Kidney epithelial cell (primary cell): ENCODE measurements around the gene VAV2. TPM values are rescaled to one million over a fixed set of nuclear protein-coding genes. Genes with fewer than 3 reads are reported as not detected.

Experiments
- DNase-seq: peaks from one replicate; pipeline ENCODE4 v3.0.0-alpha.2; 2010; ENCODE audit warnings: low read depth
- H3K27me3 ChIP-seq: 2 replicates; pipeline ENCODE4 v1.6.0; 2011; ENCODE audit warnings: low read length; ENCODE audit not compliant: control insufficient read depth, insufficient read depth
- H3K36me3 ChIP-seq: 2 replicates; pipeline ENCODE4 v1.5.1; 2011; ENCODE audit warnings: low read length; ENCODE audit not compliant: control insufficient read depth, insufficient read depth
- H3K4me3 ChIP-seq: 2 replicates; pipeline ENCODE4 v1.5.1; 2011; ENCODE audit warnings: low read depth, mild to moderate bottlenecking, control low read depth, low read length
- total RNA-seq: library from RNA; depleted of rRNA; stranded (reverse); fragments of >200 nt; gene quantifications from 2 replicates; pipeline ENCODE4 v1.2.3, GENCODE V29; 2015
- TF ChIP-seq, protein P1 (sequence below): IDR thresholded peaks from 2 replicates; pipeline ENCODE4 v1.5.1; 2011; ENCODE audit warnings: mild to moderate bottlenecking, moderate library complexity, low read length, control low read depth, inconsistent platforms; ENCODE audit not compliant: insufficient read depth, poor library complexity, severe bottlenecking

The VAV2 gene
- total RNA-seq, 1 donor from 2014 or later: 37.8 TPM

DNA sequence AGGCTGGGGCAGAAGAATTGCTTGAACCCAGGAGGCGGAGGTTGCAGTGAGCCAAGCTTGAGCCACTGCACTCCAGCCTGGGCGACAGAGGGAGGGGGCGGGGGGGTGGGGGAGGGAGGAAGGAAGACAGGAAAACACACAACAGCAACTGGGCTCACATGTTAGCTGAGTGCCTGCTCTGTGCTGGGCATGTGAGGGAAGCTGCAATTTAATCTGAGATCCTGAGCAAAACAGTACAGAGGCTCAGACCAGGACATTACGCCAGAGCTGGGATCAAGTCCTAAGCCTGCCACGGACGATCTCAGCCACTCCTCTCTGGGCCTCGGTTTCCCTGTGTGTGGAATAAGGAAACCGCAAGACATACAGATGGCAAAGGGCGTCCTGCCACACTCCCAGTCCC lies 119.1 kb downstream of the VAV2 start:
- TF ChIP-seq, protein P1, sequence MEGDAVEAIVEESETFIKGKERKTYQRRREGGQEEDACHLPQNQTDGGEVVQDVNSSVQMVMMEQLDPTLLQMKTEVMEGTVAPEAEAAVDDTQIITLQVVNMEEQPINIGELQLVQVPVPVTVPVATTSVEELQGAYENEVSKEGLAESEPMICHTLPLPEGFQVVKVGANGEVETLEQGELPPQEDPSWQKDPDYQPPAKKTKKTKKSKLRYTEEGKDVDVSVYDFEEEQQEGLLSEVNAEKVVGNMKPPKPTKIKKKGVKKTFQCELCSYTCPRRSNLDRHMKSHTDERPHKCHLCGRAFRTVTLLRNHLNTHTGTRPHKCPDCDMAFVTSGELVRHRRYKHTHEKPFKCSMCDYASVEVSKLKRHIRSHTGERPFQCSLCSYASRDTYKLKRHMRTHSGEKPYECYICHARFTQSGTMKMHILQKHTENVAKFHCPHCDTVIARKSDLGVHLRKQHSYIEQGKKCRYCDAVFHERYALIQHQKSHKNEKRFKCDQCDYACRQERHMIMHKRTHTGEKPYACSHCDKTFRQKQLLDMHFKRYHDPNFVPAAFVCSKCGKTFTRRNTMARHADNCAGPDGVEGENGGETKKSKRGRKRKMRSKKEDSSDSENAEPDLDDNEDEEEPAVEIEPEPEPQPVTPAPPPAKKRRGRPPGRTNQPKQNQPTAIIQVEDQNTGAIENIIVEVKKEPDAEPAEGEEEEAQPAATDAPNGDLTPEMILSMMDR: no peak
- Histone ChIP-seq H3K4me3 (no peak overlapping the region), H3K36me3 (no peaks in the 10 kb centered on the region), H3K27me3 (no peaks in the 10 kb centered on the region)
- no peak for DNase-seq

DNA sequence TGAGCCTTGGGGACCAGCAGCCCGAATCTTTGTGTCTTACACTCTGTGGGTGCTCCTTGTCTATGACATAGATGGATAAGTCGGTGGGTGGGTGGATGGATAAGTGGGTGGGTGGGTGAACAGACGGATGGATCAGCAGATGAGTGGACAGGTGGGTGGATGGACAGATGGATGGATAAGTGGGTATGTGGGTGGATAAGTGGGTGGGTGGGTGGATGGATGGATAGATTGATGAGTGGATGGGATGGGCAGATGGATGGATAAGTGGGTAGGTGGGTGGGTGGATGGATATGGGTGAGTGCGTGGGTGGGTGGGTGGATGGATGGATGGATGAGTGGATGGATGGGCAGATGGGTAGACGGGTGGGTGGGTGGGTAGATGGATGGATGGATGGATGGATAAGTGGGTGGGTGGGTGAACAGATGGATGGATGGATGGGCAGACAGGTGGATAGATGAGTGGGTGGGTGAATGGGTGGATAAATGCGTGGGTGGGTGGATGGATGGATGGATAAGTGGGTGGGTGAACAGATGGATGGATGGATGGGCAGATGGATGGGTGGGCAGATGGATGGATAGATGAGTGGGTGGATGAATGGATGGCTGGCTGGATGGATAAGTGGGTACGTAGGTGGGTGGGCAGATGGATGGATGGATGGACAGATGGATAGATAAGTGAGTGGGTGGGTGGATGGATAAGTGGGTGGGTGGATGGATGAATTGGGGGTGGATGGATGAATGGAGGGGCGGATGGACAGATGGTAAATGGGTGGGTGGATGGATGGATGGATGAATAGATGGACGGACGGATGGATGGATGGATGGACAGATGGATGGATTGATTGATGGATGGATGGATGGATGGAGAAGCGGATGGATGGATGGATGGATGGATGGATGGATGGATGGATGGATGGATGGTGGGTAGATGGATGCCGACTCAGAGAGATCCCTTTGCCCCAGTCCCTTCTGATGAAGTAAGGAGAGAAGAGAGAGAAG lies 121.2 kb downstream of the VAV2 start:
- Histone ChIP-seq H3K27me3 (no peaks in the 10 kb centered on the region), H3K4me3 (no peak overlapping the region), H3K36me3 (no peaks in the 10 kb centered on the region)
- no peak for DNase-seq
- TF ChIP-seq, protein P1: no peak

DNA sequence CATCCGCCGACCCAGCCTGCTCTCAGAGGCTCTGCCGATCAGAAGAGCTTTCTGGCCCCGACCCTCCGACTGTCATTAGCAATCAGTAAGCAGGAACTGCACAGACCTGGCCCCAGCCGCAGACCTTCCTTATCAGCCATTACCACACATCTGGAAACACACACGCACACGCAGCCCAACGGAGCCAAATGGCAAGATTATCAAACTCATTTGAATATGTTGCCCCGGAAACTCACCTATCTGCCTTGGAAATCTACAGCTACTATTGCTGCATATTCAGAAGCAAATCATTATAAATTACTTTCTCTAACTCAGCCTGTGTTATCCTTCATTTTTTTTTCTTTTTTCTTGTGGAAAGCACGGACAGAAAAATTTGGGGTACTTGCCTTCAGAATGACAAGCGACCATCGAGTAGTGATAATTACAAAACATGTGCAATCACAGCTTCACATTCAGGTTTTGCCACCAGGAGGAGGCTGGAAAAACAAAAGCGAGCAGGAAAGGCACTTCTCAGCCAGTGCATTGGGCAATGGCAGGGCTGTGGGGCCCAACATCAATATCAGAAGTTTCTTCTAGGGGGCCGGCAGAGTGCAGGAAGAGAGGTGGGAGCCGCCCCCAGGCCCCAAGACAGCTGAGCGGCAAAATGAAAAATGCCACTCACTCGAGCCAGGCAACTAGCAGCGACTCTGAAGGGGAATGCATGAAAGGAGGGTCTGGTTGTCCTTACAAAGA lies 122.3 kb downstream of the VAV2 start:
- DNase-seq: no peak
- TF ChIP-seq, protein P1: no peak
- no peaks in the 10 kb centered on the region for H3K36me3 ChIP-seq
- no peak overlapping the region for H3K4me3 ChIP-seq
- no peaks in the 10 kb centered on the region for H3K27me3 ChIP-seq

DNA sequence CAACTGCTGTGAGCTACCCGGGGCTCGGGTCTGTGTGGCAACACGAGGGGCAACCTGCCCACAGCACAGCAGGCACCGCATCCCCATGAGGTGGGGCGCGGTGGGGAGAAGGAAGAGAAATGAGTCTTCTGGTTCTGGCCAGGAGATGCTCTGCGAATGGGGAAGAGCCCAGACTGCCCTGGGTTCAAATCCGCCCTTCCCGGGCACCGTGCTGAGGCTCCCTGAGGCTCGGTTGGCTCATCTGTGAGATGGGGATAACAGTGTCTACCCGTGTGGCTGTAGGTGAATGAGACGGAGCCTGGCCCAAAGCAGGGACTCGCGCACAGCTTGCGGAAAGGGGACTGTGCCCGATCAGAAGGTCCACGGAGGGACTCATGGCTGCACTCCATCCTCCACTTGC lies 123.9 kb downstream of the VAV2 start:
- Histone ChIP-seq H3K27me3 (no peaks in the 10 kb centered on the region), H3K36me3 (no peaks in the 10 kb centered on the region), H3K4me3 (no peak overlapping the region)
- TF ChIP-seq, protein P1: no peak
- DNase-seq: no peak

DNA sequence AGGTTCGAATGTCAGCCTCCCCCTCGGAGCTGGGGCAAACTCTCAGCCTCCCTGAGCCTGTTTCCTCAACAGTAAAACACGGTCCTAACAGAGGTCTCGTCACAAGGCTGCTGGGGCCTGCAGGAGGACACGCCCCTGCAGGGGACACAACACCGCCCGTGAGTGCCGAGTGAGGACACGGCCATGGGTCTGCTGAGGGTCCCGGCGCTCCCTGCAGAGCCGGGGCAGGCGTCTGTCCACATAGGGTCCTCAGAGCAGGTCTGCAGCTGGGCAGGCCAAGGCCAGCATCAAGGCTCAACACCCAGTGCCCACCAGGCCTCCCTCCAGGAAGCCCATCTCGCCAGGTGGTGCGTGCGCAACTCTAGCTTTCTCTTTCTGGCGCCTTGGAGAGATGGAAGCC lies 125.2 kb downstream of the VAV2 start:
- TF ChIP-seq, protein P1: no peak
- Histone ChIP-seq H3K36me3 (no peaks in the 10 kb centered on the region), H3K27me3 (no peaks in the 10 kb centered on the region), H3K4me3 (no peak overlapping the region)
- no peak for DNase-seq
